Upper lobe of left lung (tissue), 6 donors: ENCODE measurements around the gene DNAJC5G. TPM values are rescaled to one million over a fixed set of nuclear protein-coding genes. Genes with fewer than 3 reads are reported as not detected.
A peak's percentile ranks its signal among the peaks of the same experiment; 100 is the strongest.

Experiments
- ATAC-seq, 2 donors: fragments of 200-7000 bp; cut with Tn5 transposase; one replicate each; pipeline ENCODE4 v1.9.1; 2022; ENCODE audit warnings: mild to moderate bottlenecking in 2 of 2, moderate library complexity in 2 of 2; ENCODE audit not compliant: low FRiP score in 2 of 2
- DNase-seq, 2 donors: peaks; one replicate each; pipeline ENCODE4 v3.0.0-alpha.2; 2019 to 2020
- H3K27ac ChIP-seq, 4 donors: fragments of 200-600 bp; sonication (generic); one replicate each; pipeline ENCODE4 v1.5.1; 2016 to 2019
- H3K27me3 ChIP-seq, 4 donors: fragments of 200-600 bp; sonication (generic); one replicate each; pipeline ENCODE4 v1.5.1; 2017 to 2019
- H3K36me3 ChIP-seq, 4 donors: fragments of 200-600 bp; sonication (generic); one replicate each; pipeline ENCODE4 v1.5.1; 2016 to 2019
- H3K4me1 ChIP-seq, 4 donors: fragments of 200-600 bp; sonication (generic); one replicate each; pipeline ENCODE4 v1.5.1; 2018 to 2019
- H3K4me3 ChIP-seq, 4 donors: fragments of 200-600 bp; sonication (generic); one replicate each; pipeline ENCODE4 v1.5.1; 2017 to 2019; ENCODE audit warnings: mild to moderate bottlenecking in 2 of 4, moderate library complexity in 1 of 4
- H3K9me3 ChIP-seq, 4 donors: fragments of 200-600 bp; sonication (generic); one replicate each; pipeline ENCODE4 v1.5.1; 2018 to 2019
- EP300 ChIP-seq, 4 donors: sonication (generic); formaldehyde crosslinking; IDR thresholded peaks; one replicate each; pipeline ENCODE4 v1.5.1; 2017; ENCODE audit warnings: antibody characterized with exemption in 4 of 4, control low read depth in 2 of 4
- POLR2A ChIP-seq, 4 donors: fragments of 450-650 bp; IDR thresholded peaks; one replicate each; pipeline ENCODE4 v1.5.1; 2016 to 2017; ENCODE audit warnings: antibody characterized with exemption in 4 of 4, mild to moderate bottlenecking in 2 of 4
- POLR2AphosphoS5 ChIP-seq, 2 donors: sonication (generic); formaldehyde crosslinking; IDR thresholded peaks; one replicate each; pipeline ENCODE4 v1.5.1; 2017; ENCODE audit warnings: antibody characterized with exemption in 2 of 2
- WGBS, 2 donors: methylation state at CpG; one replicate each; pipeline ENCODE4 v1.1.5; 2017 to 2018; 5-methylcytosine and 5-hydroxymethylcytosine counted together
- total RNA-seq, 6 donors: library from RNA; depleted of rRNA in 4 of 6; stranded (reverse); fragments of >200 nt in 4 of 6; gene quantifications; one replicate each; pipeline versions ENCODE4 v1.1.0 to v1.2.1, GENCODE V29; 2016 to 2021
- TF ChIP-seq, protein P1 (sequence below), 6 experiments: fragments of 450-650 bp in 4 of 6; fragments of 200-600 bp in 2 of 6; sonication (generic) in 2 of 6; IDR thresholded peaks; one replicate each; pipeline ENCODE4 v1.5.1; 2016 to 2019; ENCODE audit warnings: antibody characterized with exemption in 6 of 6
- donor health status: DM: no; HTN: no; CAD: no; lungs with moderate emphysema.
- donor health status: DM: no; HTN: yes; CAD: no; lungs with severe emphysema.

The DNAJC5G gene
- total RNA-seq, 6 donors from 2014 or later: not detected

DNA sequence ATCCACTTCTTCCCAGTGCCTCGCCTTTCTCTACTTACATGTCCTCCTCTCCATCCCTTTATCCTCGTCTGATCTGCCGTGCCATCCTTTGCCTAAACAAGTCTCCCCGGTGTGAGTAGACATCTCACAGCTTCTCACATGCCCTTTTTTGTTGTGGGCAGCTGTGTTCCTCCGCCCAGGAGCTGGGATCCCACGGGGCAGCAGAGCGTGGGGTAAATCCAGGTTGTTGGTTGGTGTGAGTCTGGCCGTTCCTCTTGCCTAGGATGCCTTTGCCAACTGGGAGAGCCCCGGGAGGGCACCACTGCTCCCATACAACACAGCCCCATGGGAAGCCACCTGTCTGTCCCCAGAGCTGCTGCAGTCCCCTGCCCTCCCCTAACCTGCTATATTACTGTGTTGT is 34.8 kb upstream of the DNAJC5G start:
- Histone ChIP-seq H3K4me1 (no peaks in the 10 kb centered on the region), H3K36me3 (peaks cover 22 to 91% (median 89%) of the 10 kb centered on the region in 4 donors), H3K27ac (no peak overlapping the region), H3K4me3 (no peak overlapping the region), H3K9me3 (no peaks in the 10 kb centered on the region), H3K27me3 (no peaks in the 10 kb centered on the region)
- WGBS, 2 donors: 96 to 97% methylated on average over 9 of the region's 9 CpGs
- ATAC-seq: no peak
- no peak for TF ChIP-seq POLR2A (IDR thresholded peaks at IDR 0.05)
- TF ChIP-seq POLR2AphosphoS5 (IDR thresholded peaks at IDR 0.05): no peak
- TF ChIP-seq, protein P1, sequence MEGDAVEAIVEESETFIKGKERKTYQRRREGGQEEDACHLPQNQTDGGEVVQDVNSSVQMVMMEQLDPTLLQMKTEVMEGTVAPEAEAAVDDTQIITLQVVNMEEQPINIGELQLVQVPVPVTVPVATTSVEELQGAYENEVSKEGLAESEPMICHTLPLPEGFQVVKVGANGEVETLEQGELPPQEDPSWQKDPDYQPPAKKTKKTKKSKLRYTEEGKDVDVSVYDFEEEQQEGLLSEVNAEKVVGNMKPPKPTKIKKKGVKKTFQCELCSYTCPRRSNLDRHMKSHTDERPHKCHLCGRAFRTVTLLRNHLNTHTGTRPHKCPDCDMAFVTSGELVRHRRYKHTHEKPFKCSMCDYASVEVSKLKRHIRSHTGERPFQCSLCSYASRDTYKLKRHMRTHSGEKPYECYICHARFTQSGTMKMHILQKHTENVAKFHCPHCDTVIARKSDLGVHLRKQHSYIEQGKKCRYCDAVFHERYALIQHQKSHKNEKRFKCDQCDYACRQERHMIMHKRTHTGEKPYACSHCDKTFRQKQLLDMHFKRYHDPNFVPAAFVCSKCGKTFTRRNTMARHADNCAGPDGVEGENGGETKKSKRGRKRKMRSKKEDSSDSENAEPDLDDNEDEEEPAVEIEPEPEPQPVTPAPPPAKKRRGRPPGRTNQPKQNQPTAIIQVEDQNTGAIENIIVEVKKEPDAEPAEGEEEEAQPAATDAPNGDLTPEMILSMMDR (IDR thresholded peaks at IDR 0.05): no peak
- TF ChIP-seq EP300 (IDR thresholded peaks at IDR 0.05): no peak
- no peak for DNase-seq

DNA sequence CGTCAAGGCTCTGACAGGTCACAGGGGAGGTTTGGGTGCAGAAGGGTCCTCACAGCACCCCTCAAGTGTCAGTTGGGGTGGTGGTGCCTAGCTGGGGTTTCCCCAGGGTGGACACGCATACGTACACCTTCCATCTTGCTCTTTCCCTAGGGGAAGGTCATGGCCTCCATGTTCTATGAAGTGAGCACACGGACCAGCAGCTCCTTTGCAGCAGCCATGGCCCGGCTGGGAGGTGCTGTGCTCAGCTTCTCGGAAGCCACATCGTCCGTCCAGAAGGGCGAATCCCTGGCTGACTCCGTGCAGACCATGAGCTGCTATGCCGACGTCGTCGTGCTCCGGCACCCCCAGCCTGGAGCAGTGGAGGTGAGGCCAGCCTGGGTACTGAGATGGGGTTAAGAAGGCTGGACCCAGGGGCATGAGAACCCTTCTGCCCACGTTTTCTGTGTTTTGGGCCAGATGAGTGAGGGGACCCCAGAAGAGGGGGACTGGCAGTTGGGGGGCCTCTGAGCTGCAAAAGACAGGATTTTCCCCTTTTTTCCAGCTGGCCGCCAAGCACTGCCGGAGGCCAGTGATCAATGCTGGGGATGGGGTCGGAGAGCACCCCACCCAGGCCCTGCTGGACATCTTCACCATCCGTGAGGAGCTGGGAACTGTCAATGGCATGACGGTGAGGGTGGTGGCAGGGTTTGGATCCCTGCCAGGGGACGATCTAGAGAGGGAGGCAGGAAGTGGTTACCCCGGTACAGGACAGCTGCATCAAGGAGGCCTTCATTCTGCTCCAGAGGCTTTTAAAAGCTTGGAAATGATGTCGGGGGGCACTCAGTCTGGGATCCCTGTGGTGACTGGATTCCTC is 33.2 kb upstream of the DNAJC5G start:
- TF ChIP-seq POLR2AphosphoS5 (IDR thresholded peaks at IDR 0.05): no peak
- no peak for TF ChIP-seq POLR2A (IDR thresholded peaks at IDR 0.05)
- TF ChIP-seq EP300 (IDR thresholded peaks at IDR 0.05): no peak
- TF ChIP-seq, protein P1 (IDR thresholded peaks at IDR 0.05): no peak
- Histone ChIP-seq H3K36me3 (peaks cover 14 to 76% (median 73%) of the 10 kb centered on the region in 4 donors), H3K27me3 (no peaks in the 10 kb centered on the region), H3K4me1 (no peaks in the 10 kb centered on the region), H3K27ac (no peak overlapping the region), H3K4me3 (no peak overlapping the region), H3K9me3 (no peaks in the 10 kb centered on the region)
- ATAC-seq (no peak), DNase-seq (no peak)
- 86 to 87% methylated on average over 20 to 24 of the region's 24 CpGs for WGBS, 2 donors

DNA sequence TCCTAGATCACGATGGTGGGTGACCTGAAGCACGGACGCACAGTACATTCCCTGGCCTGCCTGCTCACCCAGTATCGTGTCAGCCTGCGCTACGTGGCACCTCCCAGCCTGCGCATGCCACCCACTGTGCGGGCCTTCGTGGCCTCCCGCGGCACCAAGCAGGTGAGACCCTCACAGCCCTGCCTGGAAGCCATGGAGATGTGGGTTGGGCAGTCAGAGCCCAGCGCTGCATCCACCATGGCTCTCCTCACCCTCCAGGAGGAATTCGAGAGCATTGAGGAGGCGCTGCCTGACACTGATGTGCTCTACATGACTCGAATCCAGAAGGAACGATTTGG is 32.6 kb upstream of the DNAJC5G start:
- Histone ChIP-seq H3K27ac (no peak overlapping the region), H3K36me3 (peaks cover 10 to 70% (median 68%) of the 10 kb centered on the region in 4 donors), H3K9me3 (no peaks in the 10 kb centered on the region), H3K27me3 (no peaks in the 10 kb centered on the region), H3K4me1 (no peaks in the 10 kb centered on the region), H3K4me3 (no peak overlapping the region)
- ATAC-seq (peak in 1 of 2 donors; percentile 23), DNase-seq (no peak)
- TF ChIP-seq, protein P1 (IDR thresholded peaks at IDR 0.05): no peak
- WGBS, 2 donors: 96 to 99% methylated on average over 14 to 16 of the region's 16 CpGs

DNA sequence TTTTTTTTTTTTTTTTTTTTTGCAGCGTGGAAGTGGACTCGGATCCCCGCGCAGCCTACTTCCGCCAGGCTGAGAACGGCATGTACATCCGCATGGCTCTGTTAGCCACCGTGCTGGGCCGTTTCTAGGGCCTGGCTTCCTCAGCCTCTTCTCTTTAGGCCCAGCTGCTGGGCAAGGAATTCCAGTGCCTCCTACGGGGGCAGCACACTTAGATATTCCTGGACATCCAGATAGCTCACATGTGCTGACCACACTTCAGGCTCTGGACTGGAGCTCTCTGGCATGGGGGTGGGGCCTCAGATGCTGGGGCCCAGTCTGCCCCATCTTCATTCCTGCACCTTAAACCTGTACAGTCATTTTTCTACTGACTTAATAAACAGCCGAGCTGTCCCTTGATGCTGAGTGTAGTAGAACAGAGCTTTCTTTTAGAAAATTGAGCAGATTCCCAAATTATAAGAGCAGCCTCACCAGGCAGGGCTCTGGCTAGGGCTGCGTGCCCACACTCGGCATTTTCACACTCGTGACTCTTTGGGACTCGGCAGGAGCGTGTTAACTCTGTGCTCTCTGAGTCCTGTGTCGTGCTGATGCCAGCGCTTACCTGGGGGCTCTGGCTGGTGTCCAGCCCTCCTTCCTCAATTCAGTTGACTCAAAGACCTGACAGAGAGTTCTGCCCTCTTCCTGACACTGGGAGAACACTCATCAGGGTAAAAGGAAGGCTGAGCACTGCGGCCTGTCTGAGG is 31.7 kb upstream of the DNAJC5G start:
- no peaks in the 10 kb centered on the region for H3K9me3 ChIP-seq
- no peak overlapping the region for H3K27ac ChIP-seq
- ATAC-seq (no peak), DNase-seq (no peak)
- no peaks in the 10 kb centered on the region for H3K27me3 ChIP-seq
- H3K4me3 ChIP-seq: no peak overlapping the region
- H3K4me1 ChIP-seq: no peaks in the 10 kb centered on the region
- peaks cover 7 to 60% (median 58%) of the 10 kb centered on the region in 4 donors for H3K36me3 ChIP-seq
- 88 to 92% methylated on average over 19 of the region's 19 CpGs for WGBS, 2 donors
- no peak for TF ChIP-seq POLR2AphosphoS5 (IDR thresholded peaks at IDR 0.05)
- TF ChIP-seq, protein P1 (IDR thresholded peaks at IDR 0.05): no peak
- no peak for TF ChIP-seq EP300 (IDR thresholded peaks at IDR 0.05)
- TF ChIP-seq POLR2A (IDR thresholded peaks at IDR 0.05): no peak
